Thyroid gland (tissue), 4 donors: ENCODE measurements around the gene WNK2. TPM values are rescaled to one million over a fixed set of nuclear protein-coding genes. Genes with fewer than 3 reads are reported as not detected.

Experiments
- DNase-seq, 2 donors: peaks; one replicate each; pipeline ENCODE4 v3.0.0-alpha.2; 2019
- H3K27ac ChIP-seq, 3 donors: fragments of 200-600 bp; sonication (generic); 1 replicate in 2 of 3; 2 replicates in 1 of 3; pipeline ENCODE4 v1.5.1; 2016 to 2019; ENCODE audit warnings: mild to moderate bottlenecking in 1 of 3, moderate library complexity in 1 of 3
- H3K27me3 ChIP-seq: fragments of 200-600 bp; sonication (generic); one replicate; pipeline ENCODE4 v1.5.1; 2019
- H3K36me3 ChIP-seq, 2 donors: fragments of 200-600 bp; sonication (generic); one replicate each; pipeline ENCODE4 v1.5.1; 2016 to 2019
- H3K4me1 ChIP-seq, 2 donors: fragments of 200-600 bp; sonication (generic); one replicate each; pipeline ENCODE4 v1.5.1; 2017 to 2019
- H3K4me3 ChIP-seq, 3 donors: fragments of 200-600 bp; sonication (generic); replicated peaks in 1 of 3; 1 replicate in 2 of 3; 2 replicates in 1 of 3; pipeline ENCODE4 v1.5.1; 2016; ENCODE audit warnings: mild to moderate bottlenecking in 1 of 3
- H3K9me3 ChIP-seq: fragments of 200-600 bp; sonication (generic); one replicate; pipeline ENCODE4 v1.5.1; 2017
- POLR2A ChIP-seq, 2 donors: fragments of 450-650 bp; IDR thresholded peaks; one replicate each; pipeline ENCODE4 v1.6.1; 2017; ENCODE audit warnings: antibody characterized with exemption in 2 of 2, mild to moderate bottlenecking in 2 of 2, moderate library complexity in 1 of 2
- WGBS, 2 donors: methylation state at CpG; one replicate each; pipeline ENCODE4 v1.1.5; 2017; 5-methylcytosine and 5-hydroxymethylcytosine counted together
- intact Hi-C: fragments of 100-400 bp; cut with DNase I; formaldehyde crosslinking; loops from one replicate; pipeline ENCODE4 v1.15.1; 2023
- total RNA-seq, 4 donors: library from RNA; depleted of rRNA; stranded (reverse); fragments of >200 nt; gene quantifications; one replicate each; pipeline ENCODE4 v1.2.3, GENCODE V29; 2016
- TF ChIP-seq, protein P1 (sequence below), 6 experiments: fragments of 200-600 bp in 3 of 6; fragments of 450-650 bp in 3 of 6; sonication (generic) in 3 of 6; IDR thresholded peaks; one replicate each; pipeline ENCODE4 v1.5.1; 2016 to 2019; ENCODE audit warnings: antibody characterized with exemption in 6 of 6, mild to moderate bottlenecking in 2 of 6, inconsistent platforms in 1 of 6, moderate library complexity in 1 of 6

WNK2 gene
- total RNA-seq, 4 donors from 2014 or later: 0.94 to 8.5 (median 8.1) TPM

DNA sequence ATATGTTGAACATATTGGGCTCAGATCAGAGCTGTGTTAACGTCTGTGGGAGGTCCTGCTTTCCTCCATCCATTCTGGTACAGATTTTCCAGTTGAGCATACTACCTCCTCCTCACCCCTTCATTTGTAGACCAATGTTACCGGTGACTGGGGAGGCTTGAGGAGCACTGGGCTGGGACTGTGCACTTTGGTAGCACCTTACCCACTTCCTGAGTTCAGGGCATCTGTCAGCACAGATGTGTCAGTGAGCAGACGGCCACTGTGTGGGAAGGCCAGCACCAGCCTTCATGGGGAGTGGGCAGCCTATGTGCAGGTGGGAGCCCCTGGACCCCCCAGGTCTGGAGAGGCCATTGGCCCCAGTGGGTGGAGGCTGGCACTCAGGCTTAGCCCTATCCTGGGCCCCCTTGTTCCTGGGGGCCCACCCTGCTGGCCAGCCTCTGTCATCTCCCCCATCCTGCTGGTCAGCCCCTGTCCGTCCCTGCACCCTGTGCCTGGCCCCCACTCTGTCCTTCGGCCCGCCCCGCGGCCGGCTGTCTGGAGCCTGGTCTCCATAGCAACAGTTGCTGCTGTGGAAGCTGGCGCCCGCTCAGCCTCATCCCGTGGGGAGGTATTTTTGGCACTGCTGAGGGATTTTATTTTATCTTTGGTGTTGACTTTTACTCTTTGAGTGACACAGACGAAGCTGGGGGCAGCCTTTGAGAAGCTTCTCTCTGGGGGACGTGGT is 21.3 kb downstream of the WNK2 start:
- no peak for DNase-seq
- Histone ChIP-seq H3K4me3 (no peak overlapping the region), H3K27ac (no peak overlapping the region), H3K4me1 (peaks cover 8 to 22% of the 10 kb centered on the region in 2 donors), H3K36me3 (no peaks in the 10 kb centered on the region), H3K27me3 (no peaks in the 10 kb centered on the region), H3K9me3 (no peaks in the 10 kb centered on the region)
- intact Hi-C loops: no loop called here
- WGBS, 2 donors: 43 to 55% methylated on average over 7 to 14 of the region's 14 CpGs
- TF ChIP-seq POLR2A (IDR thresholded peaks at IDR 0.05): no peak
- TF ChIP-seq, protein P1, sequence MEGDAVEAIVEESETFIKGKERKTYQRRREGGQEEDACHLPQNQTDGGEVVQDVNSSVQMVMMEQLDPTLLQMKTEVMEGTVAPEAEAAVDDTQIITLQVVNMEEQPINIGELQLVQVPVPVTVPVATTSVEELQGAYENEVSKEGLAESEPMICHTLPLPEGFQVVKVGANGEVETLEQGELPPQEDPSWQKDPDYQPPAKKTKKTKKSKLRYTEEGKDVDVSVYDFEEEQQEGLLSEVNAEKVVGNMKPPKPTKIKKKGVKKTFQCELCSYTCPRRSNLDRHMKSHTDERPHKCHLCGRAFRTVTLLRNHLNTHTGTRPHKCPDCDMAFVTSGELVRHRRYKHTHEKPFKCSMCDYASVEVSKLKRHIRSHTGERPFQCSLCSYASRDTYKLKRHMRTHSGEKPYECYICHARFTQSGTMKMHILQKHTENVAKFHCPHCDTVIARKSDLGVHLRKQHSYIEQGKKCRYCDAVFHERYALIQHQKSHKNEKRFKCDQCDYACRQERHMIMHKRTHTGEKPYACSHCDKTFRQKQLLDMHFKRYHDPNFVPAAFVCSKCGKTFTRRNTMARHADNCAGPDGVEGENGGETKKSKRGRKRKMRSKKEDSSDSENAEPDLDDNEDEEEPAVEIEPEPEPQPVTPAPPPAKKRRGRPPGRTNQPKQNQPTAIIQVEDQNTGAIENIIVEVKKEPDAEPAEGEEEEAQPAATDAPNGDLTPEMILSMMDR (IDR thresholded peaks at IDR 0.05): no peak

DNA sequence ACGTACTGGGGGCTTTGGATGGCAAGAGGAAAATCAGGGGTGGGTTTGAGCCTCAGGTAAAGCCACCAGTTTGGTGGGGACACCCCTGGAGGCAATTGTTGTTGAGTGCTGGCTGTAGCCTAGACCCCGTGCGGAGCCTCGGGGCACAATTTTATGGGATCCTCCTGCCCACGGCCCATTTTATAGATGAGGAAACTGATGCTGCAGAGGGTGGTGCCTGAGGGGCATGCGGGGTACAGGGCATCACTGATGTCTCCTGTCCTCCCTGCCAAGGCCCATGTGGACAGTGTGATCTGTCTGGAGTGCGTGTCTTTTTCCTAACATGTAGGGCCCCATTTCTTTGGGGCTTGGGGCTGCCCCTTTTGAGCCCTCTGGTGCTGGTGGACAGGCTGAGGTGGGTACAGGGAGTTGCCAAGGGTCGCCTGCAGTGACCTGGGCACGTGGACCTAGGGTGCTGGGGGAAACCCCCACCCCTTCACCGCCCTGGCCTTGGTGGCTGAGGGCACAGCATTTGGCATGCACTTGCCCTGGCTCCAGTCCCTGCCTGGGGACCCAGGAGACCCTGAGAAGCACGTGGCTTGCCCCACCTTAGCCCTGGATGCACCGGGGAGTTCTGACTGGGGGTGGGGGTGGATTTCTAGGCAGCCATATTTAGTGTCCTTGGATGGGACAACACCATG is 22.1 kb downstream of the WNK2 start:
- intact Hi-C loops: no loop called here
- TF ChIP-seq POLR2A (IDR thresholded peaks at IDR 0.05): no peak
- TF ChIP-seq, protein P1 (IDR thresholded peaks at IDR 0.05): no peak
- H3K4me1 ChIP-seq: peaks cover 8 to 22% of the 10 kb centered on the region in 2 donors
- WGBS, 2 donors: 80 to 88% methylated on average over 7 to 8 of the region's 12 CpGs
- no peaks in the 10 kb centered on the region for H3K36me3 ChIP-seq
- no peaks in the 10 kb centered on the region for H3K27me3 ChIP-seq
- no peak overlapping the region for H3K27ac ChIP-seq
- H3K4me3 ChIP-seq: no peak overlapping the region
- H3K9me3 ChIP-seq: no peaks in the 10 kb centered on the region
- DNase-seq: no peak

DNA sequence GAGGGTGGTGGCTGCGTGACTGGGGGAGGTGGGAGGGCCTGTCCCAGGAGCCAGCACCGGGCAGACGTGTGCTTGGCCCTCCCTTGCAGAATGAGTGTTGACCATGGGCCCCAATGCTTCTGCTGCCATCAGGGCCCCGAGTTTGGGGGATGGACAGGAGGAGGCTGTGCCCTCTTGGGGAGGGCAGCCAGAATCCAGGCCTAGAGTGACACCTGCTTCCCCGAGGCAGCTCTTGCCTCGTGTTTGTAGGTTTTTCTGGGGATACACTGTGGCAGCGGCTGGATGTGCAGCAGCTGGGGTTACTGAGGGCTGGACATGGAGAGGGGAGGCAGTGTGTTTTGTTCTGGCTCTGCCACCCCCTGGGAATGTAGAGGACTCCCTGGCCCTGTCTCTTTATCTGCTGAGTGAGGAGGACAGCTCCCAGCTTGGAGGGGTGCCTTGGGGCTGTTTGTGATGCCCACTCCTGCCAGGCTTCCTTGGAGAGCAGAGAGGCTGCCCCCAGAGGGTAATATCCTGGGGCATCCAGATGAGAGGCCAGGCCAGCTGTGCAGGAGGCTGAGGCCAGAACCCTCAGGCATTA is 22.7 kb downstream of the WNK2 start:
- intact Hi-C loops: no loop called here
- WGBS, 2 donors: 80% methylated on average over 3 of the region's 7 CpGs; no CpG with 5 or more reads in 1 of the 2 donors

DNA sequence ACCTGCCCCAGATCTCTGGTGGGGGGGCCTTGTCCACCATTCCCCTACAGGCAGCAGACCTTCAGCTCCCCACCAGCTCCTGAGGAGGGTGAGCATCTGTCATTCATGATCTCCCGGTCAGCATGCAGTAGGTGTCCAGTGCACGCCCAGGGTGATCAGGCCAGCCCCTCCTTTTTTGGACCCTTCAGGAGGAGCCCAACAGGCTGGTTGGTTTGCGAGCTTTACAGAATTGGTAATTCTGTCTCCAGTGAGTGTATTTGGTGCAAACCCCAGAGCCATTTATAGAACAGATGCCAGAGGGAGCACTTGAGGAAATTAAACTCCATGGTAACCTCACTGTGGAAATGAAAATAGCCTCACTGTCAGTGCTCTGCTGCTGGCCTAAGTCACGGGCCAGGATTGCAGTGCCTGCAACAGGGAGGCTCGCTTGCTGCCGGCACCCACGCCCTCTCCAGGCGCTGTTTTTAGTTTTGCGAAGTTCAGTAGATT is 23.4 kb downstream of the WNK2 start:
- H3K9me3 ChIP-seq: no peaks in the 10 kb centered on the region
- no peak overlapping the region for H3K27ac ChIP-seq
- TF ChIP-seq, protein P1 (IDR thresholded peaks at IDR 0.05): no peak
- TF ChIP-seq POLR2A (IDR thresholded peaks at IDR 0.05): no peak
- peak; percentile 55 to 56 for DNase-seq
- H3K27me3 ChIP-seq: no peaks in the 10 kb centered on the region
- 24 to 30% methylated on average over 8 to 9 of the region's 9 CpGs for WGBS, 2 donors
- H3K4me3 ChIP-seq: no peak overlapping the region
- no peaks in the 10 kb centered on the region for H3K36me3 ChIP-seq
- peaks cover 8 to 22% of the 10 kb centered on the region in 2 donors for H3K4me1 ChIP-seq
- intact Hi-C loops: no loop called here

More for the DNA sequence above, 22.7 kb downstream of the WNK2 start:
- peaks cover 8 to 22% of the 10 kb centered on the region in 2 donors for H3K4me1 ChIP-seq
- H3K4me3 ChIP-seq: no peak overlapping the region
- DNase-seq: no peak
- H3K27ac ChIP-seq: no peak overlapping the region
- no peaks in the 10 kb centered on the region for H3K27me3 ChIP-seq
- H3K9me3 ChIP-seq: no peaks in the 10 kb centered on the region
- TF ChIP-seq POLR2A (IDR thresholded peaks at IDR 0.05): no peak
- TF ChIP-seq, protein P1 (IDR thresholded peaks at IDR 0.05): no peak
- H3K36me3 ChIP-seq: no peaks in the 10 kb centered on the region
